CD4-positive, alpha-beta T cell treated with Interferon gamma for 1 hour (primary cell): ENCODE measurements around the gene ANXA1.
"Not testable (repeated sequence)": the region's sequence is repeated elsewhere in the genome, so short reads cannot be mapped to it uniquely, and the experiment has no call there.

ENCODE experiments used
- DNase-seq: peaks from one replicate; pipeline ENCODE4 v3.0.0-alpha.2; 2020

The ANXA1 gene

GRCh38 chr9:73170185-73170957 lies 18.7 kb downstream of the ANXA1 start:
- no peak for DNase-seq

- no peak for DNase-seq
Observed at GRCh38 chr9:73172901-73173215, 21.2 kb downstream of the ANXA1 start.

GRCh38 chr9:73173557-73174329 lies 22.1 kb downstream of the ANXA1 start:
- no peak for DNase-seq

GRCh38 chr9:73174330-73174980 lies 22.8 kb downstream of the ANXA1 start:
- no peak for DNase-seq

- DNase-seq = no peak
Observed at GRCh38 chr9:73176450-73176875, 24.8 kb downstream of the ANXA1 start.

GRCh38 chr9:73178044-73178443 lies 26.4 kb downstream of the ANXA1 start:
- DNase-seq = no peak

GRCh38 chr9:73179589-73179988 lies 27.9 kb downstream of the ANXA1 start:
- no peak for DNase-seq

- no peak for DNase-seq
Observed at GRCh38 chr9:73180403-73180802, 28.7 kb downstream of the ANXA1 start.

GRCh38 chr9:73182928-73183327 lies 31.3 kb downstream of the ANXA1 start:
- no peak for DNase-seq

GRCh38 chr9:73183428-73183827 lies 31.8 kb downstream of the ANXA1 start:
- DNase-seq = no peak

- no peak for DNase-seq
Observed at GRCh38 chr9:73183917-73184861, 32.5 kb downstream of the ANXA1 start.

GRCh38 chr9:73191109-73191508 lies 39.4 kb downstream of the ANXA1 start:
- DNase-seq = not testable (repeated sequence)

- no peak for DNase-seq
Observed at GRCh38 chr9:73194284-73194683, 42.6 kb downstream of the ANXA1 start.

GRCh38 chr9:73199448-73199847 lies 47.8 kb downstream of the ANXA1 start:
- DNase-seq = no peak

GRCh38 chr9:73199886-73200285 lies 48.2 kb downstream of the ANXA1 start:
- DNase-seq = no peak

- DNase-seq = no peak
Observed at GRCh38 chr9:73200694-73201452, 49.2 kb downstream of the ANXA1 start.

GRCh38 chr9:73202980-73203379 lies 51.3 kb downstream of the ANXA1 start:
- no peak for DNase-seq

GRCh38 chr9:73204936-73205335 lies 53.3 kb downstream of the ANXA1 start:
- no peak for DNase-seq

GRCh38 chr9:73206851-73207250 lies 55.2 kb downstream of the ANXA1 start:
- DNase-seq = no peak

- no peak for DNase-seq
Observed at GRCh38 chr9:73210886-73211666, 59.4 kb downstream of the ANXA1 start.

GRCh38 chr9:73213300-73213699 lies 61.6 kb downstream of the ANXA1 start:
- no peak for DNase-seq
